Activated CD4-positive, alpha-beta T cell treated with anti-CD3 and anti-CD28 coated beads, Interleukin-2, amount 50 U/mL, for 1 hour (primary cell): ENCODE data around the gene VPS26A.

ENCODE experiments used
- DNase-seq: peaks from one replicate; pipeline ENCODE4 v3.0.0-alpha.2; 2020

VPS26A gene

DNA sequence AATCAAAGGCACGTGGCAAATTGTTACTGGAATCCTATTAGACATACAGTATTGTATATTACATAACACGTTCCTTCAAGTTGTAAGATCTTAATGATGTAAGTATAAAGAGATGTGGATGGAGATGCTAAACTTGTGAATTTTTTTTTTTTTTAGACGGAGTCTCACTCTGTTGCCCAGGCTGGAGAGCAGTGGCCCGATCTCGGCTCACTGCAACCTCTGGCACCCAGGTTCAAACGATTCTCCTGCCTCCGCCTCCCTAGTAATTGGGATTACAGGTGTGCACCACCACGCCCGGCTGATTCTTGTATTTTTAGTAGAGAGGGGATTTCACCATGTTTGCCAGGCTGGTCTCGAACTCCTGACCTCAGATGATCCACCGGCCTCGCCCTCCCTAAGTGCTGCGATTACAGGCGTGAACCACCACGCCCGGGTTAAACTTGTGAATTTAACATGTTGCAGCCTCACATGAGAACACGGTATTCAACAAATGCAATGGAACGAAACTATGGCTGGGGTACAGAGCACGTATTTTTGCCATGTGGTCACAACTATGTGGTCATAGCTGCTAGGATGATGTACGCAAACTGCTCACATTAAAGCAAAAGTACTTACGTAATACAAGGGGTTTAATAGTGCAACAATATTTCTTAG lies 55.2 kb downstream of the VPS26A start:
- peak; percentile 39 for DNase-seq

- DNase-seq, result peak; percentile 79
Observed at GRCh38 chr10:69179743-69180524, 56.0 kb downstream of the VPS26A start, which contains the start of gene SUPV3L1. Gene SUPV3L1 (plus strand): TSS chr10:69180234. CDS start chr10:69180292, 58 bp downstream.

- DNase-seq, result peak; percentile 12
Observed at GRCh38 chr10:69180525-69181204, 56.7 kb downstream of the VPS26A start.

DNA sequence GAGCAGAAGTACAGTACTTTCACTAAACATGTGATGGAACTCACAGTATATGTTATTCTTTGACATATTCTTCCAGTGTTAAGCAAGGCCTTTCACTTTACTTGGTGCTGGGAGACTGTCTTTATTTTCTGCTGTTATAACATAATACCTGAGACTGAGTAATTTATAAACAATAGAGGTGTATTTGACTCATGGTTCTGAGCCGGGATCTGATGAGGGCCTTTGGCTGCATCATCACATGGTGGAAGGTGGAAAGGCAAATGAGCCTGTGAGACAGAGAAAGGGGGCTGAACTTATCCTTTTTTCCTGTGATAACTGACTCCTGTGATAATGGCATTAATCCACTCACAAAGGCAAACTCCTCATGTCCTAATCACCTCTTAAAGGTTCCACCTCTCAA lies 57.5 kb downstream of the VPS26A start:
- no peak for DNase-seq

GRCh38 chr10:69182005-69182404 lies 58.0 kb downstream of the VPS26A start:
- DNase-seq, result no peak

DNA sequence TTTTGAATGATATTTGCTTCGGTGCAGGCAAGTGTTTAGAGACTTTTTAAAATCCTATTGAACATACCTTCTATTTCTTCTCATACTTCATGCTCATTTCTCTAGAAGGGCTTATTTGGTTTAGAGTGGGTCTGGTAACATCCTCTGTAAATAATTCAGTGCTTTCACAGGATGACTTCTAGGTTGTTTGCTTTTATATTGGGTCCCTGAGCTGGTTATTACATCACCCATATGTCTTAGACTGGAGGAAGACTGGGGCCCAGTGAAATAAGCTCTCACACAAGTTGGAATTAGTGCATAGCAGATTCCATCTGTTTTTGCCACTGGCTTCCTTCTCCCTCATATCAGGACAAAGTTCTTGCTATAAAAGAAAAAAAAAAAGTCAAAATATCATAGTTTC lies 62.5 kb downstream of the VPS26A start:
- DNase-seq, result no peak

GRCh38 chr10:69201045-69201444 lies 77.1 kb downstream of the VPS26A start:
- DNase-seq, result no peak

GRCh38 chr10:69202332-69202731 lies 78.4 kb downstream of the VPS26A start:
- no peak for DNase-seq

- DNase-seq, result no peak
Observed at GRCh38 chr10:69208761-69209160, 84.8 kb downstream of the VPS26A start.

DNA sequence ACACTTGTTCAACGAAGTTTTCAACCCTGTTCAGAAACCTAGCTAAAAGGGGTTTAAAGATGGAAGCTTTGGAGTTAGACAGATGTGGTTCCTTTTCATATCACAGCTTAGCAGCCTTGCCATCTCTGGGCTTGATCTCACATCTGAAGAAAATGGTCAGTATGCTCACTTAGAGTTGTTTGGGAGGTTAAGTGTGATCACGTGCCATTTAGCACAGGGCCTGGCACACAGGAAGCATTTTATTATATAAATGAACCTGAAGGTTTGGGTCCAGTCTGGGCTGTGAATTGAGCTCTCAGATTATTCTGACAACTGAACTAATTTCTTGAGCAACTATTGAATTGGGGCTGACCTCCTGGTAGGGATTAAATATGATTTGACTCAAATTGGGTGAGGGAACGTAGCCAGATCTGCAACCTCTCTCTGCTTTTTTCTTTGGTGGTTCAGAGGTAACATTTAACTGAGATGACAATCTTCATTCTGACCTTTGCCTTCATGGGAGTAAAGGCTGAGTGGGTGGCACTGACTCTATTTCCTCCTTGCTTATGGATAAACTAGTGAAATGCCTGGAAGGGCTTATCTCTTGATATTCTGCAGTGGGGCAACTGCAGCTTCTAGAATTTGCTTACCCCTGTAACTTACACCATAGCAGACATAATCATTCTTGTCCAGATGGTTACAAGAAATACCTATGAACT lies 86.0 kb downstream of the VPS26A start:
- DNase-seq, result no peak

- no peak for DNase-seq
Observed at GRCh38 chr10:69211104-69211503, 87.1 kb downstream of the VPS26A start.

- no peak for DNase-seq
Observed at GRCh38 chr10:69211524-69211923, 87.5 kb downstream of the VPS26A start.

GRCh38 chr10:69213591-69214311 lies 89.8 kb downstream of the VPS26A start:
- no peak for DNase-seq

DNA sequence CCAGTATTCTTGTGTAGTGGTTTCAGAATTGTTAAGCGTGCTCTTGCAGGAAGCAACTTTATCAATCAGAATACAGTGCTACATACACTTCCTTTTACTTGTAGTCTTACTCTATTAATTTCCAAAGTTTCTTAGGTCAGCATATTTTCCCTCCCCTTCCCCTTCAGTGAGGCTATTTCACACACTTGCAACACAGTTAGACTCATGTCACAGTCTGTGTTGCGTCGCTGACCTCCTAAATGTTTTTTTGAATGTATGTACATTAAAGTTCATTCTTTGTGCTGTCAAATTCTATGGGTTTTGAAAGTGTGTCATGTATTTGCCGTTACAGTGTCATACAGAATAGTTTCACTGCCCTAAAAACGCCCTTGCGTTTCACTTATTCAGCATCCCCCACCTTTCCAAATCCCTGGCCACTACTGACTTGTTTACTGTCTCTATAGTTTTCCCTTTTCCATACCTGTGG lies 90.7 kb downstream of the VPS26A start:
- DNase-seq, result no peak

DNA sequence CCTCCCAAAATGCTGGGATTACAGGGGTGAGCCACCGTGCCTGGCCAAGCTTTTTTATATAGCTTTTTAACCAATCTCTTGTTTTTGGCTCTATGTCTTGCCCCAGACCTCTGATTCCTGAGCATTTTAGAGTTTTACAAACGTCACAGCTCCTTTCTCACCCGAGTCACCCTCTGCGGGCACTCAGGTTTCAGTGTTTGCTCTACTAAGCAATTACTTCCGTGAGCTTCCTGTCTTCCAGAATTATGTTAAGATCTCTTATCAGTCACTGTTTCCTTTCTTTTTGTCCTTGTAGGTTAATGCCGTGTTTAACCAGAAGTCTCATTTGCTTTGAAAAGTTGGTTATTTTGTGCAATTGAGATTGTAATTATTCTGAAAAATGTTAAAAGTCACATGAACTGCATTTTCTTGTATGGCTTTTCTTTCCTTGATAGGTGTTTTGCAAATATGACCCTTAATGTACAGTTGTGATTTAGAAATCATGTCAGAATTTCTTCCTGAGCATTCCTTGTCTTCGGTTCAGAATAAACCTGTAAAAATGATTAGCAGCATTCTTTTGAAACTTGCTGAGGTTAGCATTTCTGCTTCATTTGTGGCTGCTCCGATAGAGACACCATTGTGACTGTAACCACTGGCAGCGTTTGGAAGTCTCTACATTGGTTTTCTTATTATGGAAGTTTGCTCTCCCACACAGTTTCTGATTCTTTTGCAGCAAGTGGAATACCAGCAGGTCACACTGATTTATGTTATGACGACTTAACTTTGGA lies 91.6 kb downstream of the VPS26A start:
- no peak for DNase-seq

DNA sequence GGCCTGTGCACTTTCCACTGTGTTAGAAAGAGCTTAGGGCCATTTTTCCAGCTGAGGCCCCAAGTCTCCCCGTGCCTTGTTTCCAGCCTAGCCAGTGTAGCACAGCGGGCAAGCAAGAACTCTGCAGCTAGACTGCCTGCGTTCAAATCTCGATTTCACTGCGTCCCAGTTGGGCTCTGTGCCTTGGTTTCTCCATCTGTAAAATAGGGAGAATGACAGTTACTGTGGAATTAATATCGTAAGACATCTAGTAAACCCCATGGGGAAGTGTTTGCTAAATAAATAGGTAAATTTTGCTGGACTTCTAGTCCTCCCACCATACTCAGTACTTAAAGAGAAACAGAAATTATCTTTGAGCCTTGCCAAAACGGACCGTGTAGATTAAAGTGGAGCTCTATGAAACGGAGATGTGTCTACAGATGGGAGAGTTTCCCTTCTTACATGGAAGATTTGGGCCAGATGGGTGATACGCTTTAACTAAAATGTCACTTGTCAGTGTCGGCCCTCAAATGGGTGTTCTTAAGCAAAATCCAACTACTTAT lies 92.7 kb downstream of the VPS26A start:
- DNase-seq, result no peak

DNA sequence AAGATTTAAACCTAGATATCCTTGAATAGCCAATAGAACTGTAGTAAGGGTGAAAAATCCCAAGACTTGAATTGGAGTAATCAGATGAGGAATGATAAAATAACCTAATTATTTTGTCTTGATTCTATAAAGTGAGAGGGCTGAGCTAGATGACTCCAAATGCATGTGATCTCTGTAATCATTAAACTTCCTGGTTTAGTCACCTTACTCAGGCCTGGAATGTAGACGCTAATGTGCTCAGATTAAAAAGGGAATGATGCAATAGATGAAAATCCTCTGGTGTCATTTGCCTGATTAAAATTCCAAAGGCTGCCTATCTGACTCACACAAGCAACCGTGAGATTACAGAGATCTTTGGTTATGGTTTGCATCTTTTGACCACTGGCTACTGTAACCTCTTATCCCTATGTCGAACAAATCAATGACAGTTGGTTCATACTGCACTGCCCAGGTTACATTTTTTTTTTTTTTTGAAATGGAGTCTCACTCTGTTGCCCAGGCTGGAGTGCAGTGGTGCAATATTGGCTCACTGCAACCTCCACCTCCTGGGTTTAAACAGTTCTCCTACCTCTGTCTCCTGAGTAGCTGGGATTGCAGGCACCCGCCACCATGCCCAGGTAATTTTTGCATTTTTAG lies 93.3 kb downstream of the VPS26A start:
- no peak for DNase-seq

- DNase-seq, result no peak
Observed at GRCh38 chr10:69218831-69219230, 94.9 kb downstream of the VPS26A start.

- no peak for DNase-seq
Observed at GRCh38 chr10:69220041-69220451, 96.1 kb downstream of the VPS26A start, which contains the start of gene HKDC1. Gene HKDC1 (plus strand): TSS chr10:69220332. CDS start chr10:69220436, 104 bp downstream.

DNA sequence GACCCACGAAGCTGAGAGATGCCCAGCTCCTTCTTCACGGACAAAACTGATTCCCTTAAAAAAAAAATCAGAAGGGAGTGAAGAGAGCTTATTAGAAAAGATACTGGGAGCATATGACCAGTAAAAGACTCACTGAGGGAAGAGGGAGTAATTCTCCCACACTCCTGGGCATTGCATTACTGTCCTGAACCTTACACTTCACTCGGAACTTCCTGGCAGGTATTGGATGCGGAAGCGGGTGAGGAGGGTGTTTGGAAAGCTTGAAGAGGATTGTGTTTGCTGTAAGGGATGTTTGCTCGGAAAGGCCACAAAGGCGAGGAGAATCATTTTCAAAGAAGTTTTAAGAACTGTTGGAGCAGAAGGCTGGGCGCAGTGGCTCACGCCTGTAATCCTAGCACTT lies 96.5 kb downstream of the VPS26A start:
- no peak for DNase-seq
